ENCODE measurements around the gene EVA1C. TPM values are rescaled to one million over a fixed set of nuclear protein-coding genes. Genes with fewer than 3 reads are reported as not detected.
"Not testable (repeated sequence)": the region's sequence is repeated elsewhere in the genome, so short reads cannot be mapped to it uniquely, and the experiment has no call there.

EVA1C gene
- total and polyA plus RNA-seq, 2 donors from 2014 or later, result 13.8 to 63.4 TPM

DNA sequence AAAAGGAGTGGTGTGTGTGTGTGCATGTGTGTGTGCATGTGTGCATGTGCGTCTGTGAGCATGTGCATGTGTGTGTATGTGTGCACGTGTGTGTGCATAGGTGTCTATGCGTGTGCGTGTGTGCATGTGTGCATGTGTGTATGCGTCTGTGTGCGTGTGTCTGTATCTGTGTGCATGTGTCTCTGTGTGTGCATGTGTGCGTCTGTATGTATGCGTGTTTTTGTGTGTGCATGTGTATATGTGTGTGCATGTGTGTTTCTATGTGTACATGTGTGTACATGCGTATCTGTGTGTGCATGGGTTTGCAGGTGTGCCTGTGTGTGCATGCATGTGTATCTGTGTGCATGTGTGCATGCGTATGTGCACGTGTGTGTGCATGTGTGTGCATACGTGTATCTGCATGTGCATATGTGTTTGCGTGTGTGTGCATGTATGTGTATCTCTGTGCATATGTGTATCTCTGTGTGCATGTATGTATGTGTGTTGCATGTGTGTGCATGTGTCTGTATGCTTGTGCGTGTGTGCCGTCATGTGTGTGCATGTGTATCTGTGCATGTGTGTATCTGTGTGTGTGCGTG is 94.9 kb downstream of the EVA1C start:
- Histone ChIP-seq H3K27me3 (ENCODE audit: control insufficient read depth, insufficient read depth, low read length) (no peaks in the 10 kb centered on the region), H3K9me3 (ENCODE audit: control insufficient read depth in 2 of 3, insufficient read depth in 1 of 3, low read length in 3 of 3) (peaks cover 0 to 3% (median 0%) of the 10 kb centered on the region in 3 donors), H3K4me3 (ENCODE audit: low read length in 3 of 3) (peak overlapping the region in 1 of 3 donors; percentile 1), H3K27ac (ENCODE audit: low read depth in 2 of 2, low read length in 2 of 2) (no peak overlapping the region), H3K36me3 (ENCODE audit: control insufficient read depth in 2 of 3, insufficient read depth in 3 of 3, low read length in 3 of 3) (peaks cover 0 to 4% (median 3%) of the 10 kb centered on the region in 3 donors), H3K9ac (ENCODE audit: low read length in 3 of 3) (peak overlapping the region in 1 of 3 donors; percentile 0), H3K4me1 (ENCODE audit: control insufficient read depth in 2 of 3, insufficient read depth in 2 of 3, low read depth in 1 of 3, low read length in 3 of 3) (no peaks in the 10 kb centered on the region)
- intact Hi-C loops (cut with DNase I), result no loop called here
- DNase-seq (peak in 1 of 5 donors; percentile 28), FAIRE-seq (no peak)
- TF ChIP-seq, protein P1, sequence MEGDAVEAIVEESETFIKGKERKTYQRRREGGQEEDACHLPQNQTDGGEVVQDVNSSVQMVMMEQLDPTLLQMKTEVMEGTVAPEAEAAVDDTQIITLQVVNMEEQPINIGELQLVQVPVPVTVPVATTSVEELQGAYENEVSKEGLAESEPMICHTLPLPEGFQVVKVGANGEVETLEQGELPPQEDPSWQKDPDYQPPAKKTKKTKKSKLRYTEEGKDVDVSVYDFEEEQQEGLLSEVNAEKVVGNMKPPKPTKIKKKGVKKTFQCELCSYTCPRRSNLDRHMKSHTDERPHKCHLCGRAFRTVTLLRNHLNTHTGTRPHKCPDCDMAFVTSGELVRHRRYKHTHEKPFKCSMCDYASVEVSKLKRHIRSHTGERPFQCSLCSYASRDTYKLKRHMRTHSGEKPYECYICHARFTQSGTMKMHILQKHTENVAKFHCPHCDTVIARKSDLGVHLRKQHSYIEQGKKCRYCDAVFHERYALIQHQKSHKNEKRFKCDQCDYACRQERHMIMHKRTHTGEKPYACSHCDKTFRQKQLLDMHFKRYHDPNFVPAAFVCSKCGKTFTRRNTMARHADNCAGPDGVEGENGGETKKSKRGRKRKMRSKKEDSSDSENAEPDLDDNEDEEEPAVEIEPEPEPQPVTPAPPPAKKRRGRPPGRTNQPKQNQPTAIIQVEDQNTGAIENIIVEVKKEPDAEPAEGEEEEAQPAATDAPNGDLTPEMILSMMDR (IDR thresholded peaks at IDR 0.05; ENCODE audit: borderline replicate concordance, extremely low read depth, insufficient read depth), result no peak

GRCh38 chr21:32508036-32508435 is 95.5 kb downstream of the EVA1C start:
- H3K9me3 ChIP-seq (ENCODE audit: control insufficient read depth in 2 of 3, insufficient read depth in 1 of 3, low read length in 3 of 3); FAIRE-seq; H3K4me1 ChIP-seq (ENCODE audit: control insufficient read depth in 2 of 3, insufficient read depth in 2 of 3, low read depth in 1 of 3, low read length in 3 of 3); H3K36me3 ChIP-seq (ENCODE audit: control insufficient read depth in 2 of 3, insufficient read depth in 3 of 3, low read length in 3 of 3); H3K4me3 ChIP-seq (ENCODE audit: low read length in 3 of 3); DNase-seq; H3K27ac ChIP-seq (ENCODE audit: low read depth in 2 of 2, low read length in 2 of 2); intact Hi-C loops (cut with DNase I); H3K27me3 ChIP-seq (ENCODE audit: control insufficient read depth, insufficient read depth, low read length); H3K9ac ChIP-seq (ENCODE audit: low read length in 3 of 3): not testable (repeated sequence)

DNA sequence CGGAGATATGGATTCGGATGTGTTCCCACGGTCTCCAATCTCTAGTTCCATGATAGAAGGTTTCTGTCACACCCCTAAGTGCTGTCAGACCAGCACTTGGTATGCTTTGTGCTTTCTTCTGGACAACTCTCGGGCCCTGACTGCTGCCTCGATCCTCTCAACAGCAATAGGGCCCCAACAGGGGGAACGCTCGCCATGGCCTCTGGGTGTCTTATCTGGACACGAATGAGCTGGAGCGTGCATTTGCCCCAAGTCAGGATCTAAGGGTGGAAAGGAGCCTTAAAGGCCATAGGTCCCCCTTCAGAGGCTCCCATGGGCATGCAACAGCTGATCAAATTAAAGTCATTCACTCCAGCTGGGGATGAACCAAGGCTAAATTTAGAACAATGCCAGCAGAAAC is 96.1 kb downstream of the EVA1C start:
- Histone ChIP-seq H3K4me3 (ENCODE audit: low read length in 3 of 3) (no peak overlapping the region), H3K9ac (ENCODE audit: low read length in 3 of 3) (no peak overlapping the region), H3K4me1 (ENCODE audit: control insufficient read depth in 2 of 3, insufficient read depth in 2 of 3, low read depth in 1 of 3, low read length in 3 of 3) (no peaks in the 10 kb centered on the region), H3K9me3 (ENCODE audit: control insufficient read depth in 2 of 3, insufficient read depth in 1 of 3, low read length in 3 of 3) (peaks cover 0 to 3% (median 0%) of the 10 kb centered on the region in 3 donors), H3K36me3 (ENCODE audit: control insufficient read depth in 2 of 3, insufficient read depth in 3 of 3, low read length in 3 of 3) (peaks cover 0 to 4% (median 3%) of the 10 kb centered on the region in 3 donors), H3K27ac (ENCODE audit: low read depth in 2 of 2, low read length in 2 of 2) (no peak overlapping the region), H3K27me3 (ENCODE audit: control insufficient read depth, insufficient read depth, low read length) (no peaks in the 10 kb centered on the region)
- no peak for FAIRE-seq
- no peak for DNase-seq
- intact Hi-C loops (cut with DNase I), result no loop called here
- TF ChIP-seq, protein P1 (IDR thresholded peaks at IDR 0.05; ENCODE audit: borderline replicate concordance, extremely low read depth, insufficient read depth), result no peak

DNA sequence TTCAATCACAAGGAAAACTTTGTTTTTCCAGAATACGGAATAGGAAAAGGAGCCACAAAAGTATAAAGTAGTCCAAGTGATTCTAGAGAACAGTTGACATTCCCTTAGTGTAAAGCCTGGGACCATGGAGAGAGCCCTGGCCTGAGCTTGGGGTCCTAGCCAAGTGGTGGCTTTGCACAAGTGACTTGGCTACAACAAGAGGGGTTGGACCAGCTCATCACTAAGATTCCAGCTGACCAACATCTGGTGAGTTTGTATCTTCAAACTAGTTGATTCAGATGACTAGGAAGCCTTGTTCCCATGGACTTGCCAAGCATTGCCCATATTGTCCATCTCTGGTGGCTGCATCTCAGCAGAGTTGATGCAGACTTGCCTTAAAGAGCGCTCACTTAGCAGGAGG is 96.5 kb downstream of the EVA1C start:
- H3K27ac ChIP-seq (ENCODE audit: low read depth in 2 of 2, low read length in 2 of 2); H3K27me3 ChIP-seq (ENCODE audit: control insufficient read depth, insufficient read depth, low read length); DNase-seq; FAIRE-seq; H3K9me3 ChIP-seq (ENCODE audit: control insufficient read depth in 2 of 3, insufficient read depth in 1 of 3, low read length in 3 of 3); H3K9ac ChIP-seq (ENCODE audit: low read length in 3 of 3); H3K4me3 ChIP-seq (ENCODE audit: low read length in 3 of 3); intact Hi-C loops (cut with DNase I); H3K4me1 ChIP-seq (ENCODE audit: control insufficient read depth in 2 of 3, insufficient read depth in 2 of 3, low read depth in 1 of 3, low read length in 3 of 3); H3K36me3 ChIP-seq (ENCODE audit: control insufficient read depth in 2 of 3, insufficient read depth in 3 of 3, low read length in 3 of 3): not testable (repeated sequence)
